Measurements from ENCODE around the gene HMGN2. TPM values are rescaled to one million over a fixed set of nuclear protein-coding genes. Genes with fewer than 3 reads are reported as not detected.
A peak's percentile ranks its signal among the peaks of the same experiment; 100 is the strongest.

Gene HMGN2
- polyA plus RNA-seq (2013, experiment 1 of 4), result 1,613 TPM
- 1,475 TPM for polyA plus RNA-seq (2013, experiment 2 of 4)
- polyA plus RNA-seq (2013, experiment 3 of 4), result 1,408 TPM
- 1,522 TPM for polyA plus RNA-seq (2013, experiment 4 of 4)

DNA sequence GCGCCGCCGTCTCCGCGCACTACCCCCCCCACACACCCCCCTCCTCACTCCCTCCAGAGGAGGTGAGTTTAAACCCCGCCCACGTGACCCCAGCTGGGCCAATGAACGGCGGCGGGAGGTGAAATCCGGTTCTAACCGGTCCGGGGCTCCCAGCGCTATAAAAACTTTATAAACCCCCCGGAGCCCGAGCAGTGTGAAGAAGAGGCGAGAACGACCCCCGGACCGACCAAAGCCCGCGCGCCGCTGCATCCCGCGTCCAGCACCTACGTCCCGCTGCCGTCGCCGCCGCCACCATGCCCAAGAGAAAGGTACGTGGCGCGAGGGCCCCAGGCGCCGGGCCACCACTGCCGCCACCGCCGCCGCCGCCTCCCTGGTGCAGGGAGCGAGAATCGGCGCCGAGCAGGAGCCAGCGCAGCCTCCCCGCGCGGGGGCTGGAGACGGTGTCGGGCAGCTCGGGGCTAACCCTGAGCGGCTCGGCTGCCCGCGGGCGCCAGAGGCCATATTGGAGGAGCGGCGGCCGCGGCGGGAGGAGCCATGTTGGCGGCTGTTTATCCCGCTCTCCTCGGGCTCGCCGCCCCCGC, at the start of gene HMGN2:
Gene HMGN2, plus strand, starts transcription at position 121 of the 581 bp plus-strand sequence. Its CDS starts 173 bp downstream, at position 294.
- H3K27me3 ChIP-seq (ENCODE audit: control insufficient read depth, insufficient read depth, low read length, poor library complexity, severe bottlenecking), result no peaks in the 10 kb centered on the region

DNA sequence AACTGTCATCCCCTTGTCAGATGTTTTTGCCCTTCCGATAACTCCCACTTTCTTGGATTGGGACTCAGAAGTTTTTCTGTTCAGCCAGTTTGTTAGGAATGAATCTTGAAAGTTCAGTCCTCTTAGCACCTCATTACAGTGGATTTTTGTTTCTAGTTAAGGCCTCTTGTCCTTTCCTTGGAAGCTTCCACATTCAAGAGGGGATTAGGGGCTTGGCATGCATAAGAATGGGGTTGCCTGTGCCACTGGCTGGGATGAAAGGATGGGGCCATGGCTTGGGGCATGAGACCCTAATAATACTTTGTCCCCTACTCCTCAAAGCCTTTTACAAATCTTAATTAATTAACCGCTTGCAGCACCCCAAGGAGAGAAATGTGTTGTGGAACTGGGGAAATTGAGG, 42.5 kb upstream of the HMGN2 start:
- Histone ChIP-seq H3K4me1 (ENCODE audit: control insufficient read depth, insufficient read depth, low read length) (peaks cover 10% of the 10 kb centered on the region), H3K27ac (ENCODE audit: insufficient read depth, low read depth, low read length, poor library complexity, severe bottlenecking) (peak overlapping the region; percentile 82), H3K9me3 (ENCODE audit: control insufficient read depth, low read length) (no peaks in the 10 kb centered on the region), H3K27me3 (ENCODE audit: control insufficient read depth, insufficient read depth, low read length, poor library complexity, severe bottlenecking) (no peaks in the 10 kb centered on the region), H3K4me3 (ENCODE audit: insufficient read depth, low read depth, low read length) (no peak overlapping the region), H3K36me3 (ENCODE audit: control insufficient read depth, insufficient read depth, low read length) (peaks cover 37% of the 10 kb centered on the region)
- WGBS, 2 experiments, result 22 to 64% methylated on average over 1 to 2 of the region's 2 CpGs

More for the DNA sequence above, at the start of gene HMGN2:
- Histone ChIP-seq H3K27ac (ENCODE audit: insufficient read depth, low read depth, low read length, poor library complexity, severe bottlenecking) (peak within 1 kb of the TSS; percentile 100), H3K9me3 (ENCODE audit: control insufficient read depth, low read length) (no peaks in the 10 kb centered on the region), H3K4me1 (ENCODE audit: control insufficient read depth, insufficient read depth, low read length) (peaks cover 45% of the 10 kb centered on the region), H3K36me3 (ENCODE audit: control insufficient read depth, insufficient read depth, low read length) (peaks cover 33% of the 10 kb centered on the region), H3K4me3 (ENCODE audit: insufficient read depth, low read depth, low read length) (peak within 1 kb of the TSS; percentile 94)
- 0% methylated on average over 67 to 69 of the region's 69 CpGs for WGBS, 2 experiments

DNA sequence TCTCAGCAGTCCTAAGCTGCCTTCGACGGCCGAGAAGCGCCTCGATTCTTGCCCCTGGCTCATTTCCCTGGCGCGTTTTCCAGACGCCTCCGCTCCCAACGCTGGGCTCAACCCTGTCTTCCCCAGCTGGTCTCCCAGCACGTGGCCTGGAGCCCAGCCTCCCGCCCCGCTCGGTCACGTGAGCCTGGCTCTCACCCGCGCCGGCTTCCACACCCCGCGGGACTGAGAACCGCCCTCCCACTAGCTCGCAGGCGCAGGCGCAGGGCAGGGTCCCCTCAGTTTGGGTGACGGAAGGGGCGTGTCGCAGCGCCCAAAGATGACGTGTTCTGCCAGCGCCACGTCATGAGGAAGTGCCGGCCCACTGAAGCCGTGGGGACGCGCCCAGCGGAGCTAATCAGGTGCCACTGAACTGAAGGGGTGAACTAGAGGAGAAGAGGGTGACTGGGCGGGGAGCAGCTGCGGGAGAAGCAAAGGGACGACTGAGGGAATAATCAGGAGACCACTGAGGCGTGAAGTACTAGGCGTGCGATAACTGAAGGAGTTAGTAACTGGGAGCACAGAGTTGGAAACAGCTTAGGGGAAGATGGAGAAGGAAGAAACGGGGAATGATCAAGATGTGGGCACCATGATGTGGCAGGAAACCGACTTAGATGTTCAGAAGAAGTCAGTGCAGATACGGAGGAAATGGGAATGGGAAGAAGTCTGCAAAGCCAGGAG, 40.1 kb upstream of the HMGN2 start, which contains the start of gene DHDDS:
Gene DHDDS, plus strand, starts transcription at position 343 of the 717 bp plus-strand sequence. CDS start 625 bp downstream, outside the sequence.
- Histone ChIP-seq H3K4me3 (ENCODE audit: insufficient read depth, low read depth, low read length) (peak within 1 kb of the TSS; percentile 72), H3K27ac (ENCODE audit: insufficient read depth, low read depth, low read length, poor library complexity, severe bottlenecking) (peak within 1 kb of the TSS; percentile 85), H3K9me3 (ENCODE audit: control insufficient read depth, low read length) (no peaks in the 10 kb centered on the region), H3K27me3 (ENCODE audit: control insufficient read depth, insufficient read depth, low read length, poor library complexity, severe bottlenecking) (no peaks in the 10 kb centered on the region), H3K36me3 (ENCODE audit: control insufficient read depth, insufficient read depth, low read length) (peaks cover 19% of the 10 kb centered on the region), H3K4me1 (ENCODE audit: control insufficient read depth, insufficient read depth, low read length) (peaks cover 10% of the 10 kb centered on the region)
- WGBS, 2 experiments, result 1% methylated on average over 45 of the region's 45 CpGs

DNA sequence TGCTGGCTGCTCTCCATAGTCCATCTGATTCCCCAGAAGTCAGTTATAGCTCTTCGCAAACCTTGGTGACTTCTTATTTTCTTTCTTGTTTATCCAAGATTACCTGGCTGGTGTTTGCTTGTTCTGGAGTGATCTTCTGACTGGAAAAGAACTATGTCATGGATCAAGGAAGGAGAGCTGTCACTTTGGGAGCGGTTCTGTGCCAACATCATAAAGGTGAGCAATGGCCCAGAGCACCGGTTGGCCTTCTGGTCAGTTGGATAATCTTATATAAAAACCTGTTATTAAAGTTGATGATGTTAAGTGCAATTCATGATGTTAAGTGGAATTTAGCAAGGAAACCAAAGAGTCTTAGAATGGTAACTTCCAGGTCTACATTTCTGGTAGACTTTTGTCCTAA, 39.4 kb upstream of the HMGN2 start:
- Histone ChIP-seq H3K36me3 (ENCODE audit: control insufficient read depth, insufficient read depth, low read length) (peaks cover 15% of the 10 kb centered on the region), H3K4me3 (ENCODE audit: insufficient read depth, low read depth, low read length) (peak overlapping the region; percentile 72), H3K27me3 (ENCODE audit: control insufficient read depth, insufficient read depth, low read length, poor library complexity, severe bottlenecking) (no peaks in the 10 kb centered on the region), H3K4me1 (ENCODE audit: control insufficient read depth, insufficient read depth, low read length) (peaks cover 10% of the 10 kb centered on the region), H3K9me3 (ENCODE audit: control insufficient read depth, low read length) (no peaks in the 10 kb centered on the region), H3K27ac (ENCODE audit: insufficient read depth, low read depth, low read length, poor library complexity, severe bottlenecking) (peak overlapping the region; percentile 85)
- 84 to 90% methylated on average over 3 of the region's 3 CpGs for WGBS, 2 experiments

DNA sequence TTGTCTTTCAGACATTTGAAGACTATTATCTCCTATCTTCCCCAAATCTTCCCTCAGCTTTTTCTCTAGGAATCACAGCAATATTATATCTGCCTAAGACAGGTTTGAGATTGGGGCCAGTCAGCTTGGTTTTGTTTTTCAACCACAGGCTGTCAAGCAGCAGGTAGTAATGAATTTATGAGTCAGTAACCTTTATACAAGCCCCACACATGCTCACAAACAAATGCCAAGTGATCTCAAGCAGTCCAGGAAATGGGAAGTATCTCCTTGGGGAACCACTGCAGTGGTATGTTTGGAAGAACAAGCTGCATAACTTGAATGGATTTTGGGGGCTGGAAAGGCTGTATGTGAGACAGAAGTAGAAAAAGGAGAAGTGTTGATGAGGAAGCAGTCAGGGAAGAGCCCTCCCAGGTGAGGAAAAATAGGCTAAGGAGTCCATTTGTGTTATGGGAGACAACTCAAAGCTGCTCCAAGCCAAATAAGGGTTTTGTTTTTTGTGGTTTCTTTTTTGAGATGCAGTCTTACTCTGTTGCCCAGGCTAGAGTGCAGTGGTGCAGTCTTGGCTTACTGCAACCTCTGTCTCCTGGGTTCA, 38.0 kb upstream of the HMGN2 start:
- H3K27me3 ChIP-seq (ENCODE audit: control insufficient read depth, insufficient read depth, low read length, poor library complexity, severe bottlenecking), result no peaks in the 10 kb centered on the region
- H3K27ac ChIP-seq (ENCODE audit: insufficient read depth, low read depth, low read length, poor library complexity, severe bottlenecking), result no peak overlapping the region
- peaks cover 25% of the 10 kb centered on the region for H3K36me3 ChIP-seq (ENCODE audit: control insufficient read depth, insufficient read depth, low read length)
- peaks cover 10% of the 10 kb centered on the region for H3K4me1 ChIP-seq (ENCODE audit: control insufficient read depth, insufficient read depth, low read length)
- no peaks in the 10 kb centered on the region for H3K9me3 ChIP-seq (ENCODE audit: control insufficient read depth, low read length)
- H3K4me3 ChIP-seq (ENCODE audit: insufficient read depth, low read depth, low read length), result no peak overlapping the region

DNA sequence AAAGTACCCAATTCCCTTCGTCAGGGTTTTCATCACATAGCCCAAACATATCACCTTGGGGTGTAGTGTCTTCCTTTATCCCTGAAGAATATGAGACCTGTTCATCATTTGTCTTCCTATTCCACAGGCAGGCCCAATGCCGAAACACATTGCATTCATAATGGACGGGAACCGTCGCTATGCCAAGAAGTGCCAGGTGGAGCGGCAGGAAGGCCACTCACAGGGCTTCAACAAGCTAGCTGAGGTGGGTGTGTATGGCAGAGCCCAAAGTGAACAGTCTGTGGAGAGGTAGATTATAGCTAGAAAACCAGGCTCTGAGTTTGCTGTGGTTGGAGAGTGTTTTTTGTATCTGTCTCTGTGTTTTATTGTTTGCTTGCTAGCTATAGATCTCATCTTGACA, 34.2 kb upstream of the HMGN2 start:
- no peak overlapping the region for H3K4me3 ChIP-seq (ENCODE audit: insufficient read depth, low read depth, low read length)
- no peaks in the 10 kb centered on the region for H3K27me3 ChIP-seq (ENCODE audit: control insufficient read depth, insufficient read depth, low read length, poor library complexity, severe bottlenecking)
- H3K4me1 ChIP-seq (ENCODE audit: control insufficient read depth, insufficient read depth, low read length), result no peaks in the 10 kb centered on the region
- H3K9me3 ChIP-seq (ENCODE audit: control insufficient read depth, low read length), result no peaks in the 10 kb centered on the region
- H3K27ac ChIP-seq (ENCODE audit: insufficient read depth, low read depth, low read length, poor library complexity, severe bottlenecking), result no peak overlapping the region
- peaks cover 44% of the 10 kb centered on the region for H3K36me3 ChIP-seq (ENCODE audit: control insufficient read depth, insufficient read depth, low read length)
- 96 to 98% methylated on average over 6 of the region's 6 CpGs for WGBS, 2 experiments

DNA sequence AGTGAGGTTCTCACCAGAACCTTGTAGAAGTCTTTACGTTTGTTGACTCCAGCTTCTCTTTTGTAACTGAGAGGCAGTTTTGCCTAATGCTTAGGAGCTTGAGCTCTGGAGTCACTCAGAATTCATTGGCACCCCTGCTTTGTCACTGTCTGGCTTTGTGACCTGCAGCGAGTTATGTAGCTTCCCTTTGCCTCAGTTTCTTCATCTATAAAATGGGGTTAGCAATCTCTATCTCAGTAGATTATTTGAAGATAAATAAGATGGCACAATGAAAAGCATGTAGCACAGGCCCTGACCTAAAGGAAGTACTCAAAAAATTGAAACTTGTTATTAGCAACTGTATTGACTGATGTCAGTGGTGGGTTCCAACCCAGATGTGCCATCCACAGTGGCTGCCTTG, 32.0 kb upstream of the HMGN2 start:
- no peaks in the 10 kb centered on the region for H3K4me1 ChIP-seq (ENCODE audit: control insufficient read depth, insufficient read depth, low read length)
- peaks cover 54% of the 10 kb centered on the region for H3K36me3 ChIP-seq (ENCODE audit: control insufficient read depth, insufficient read depth, low read length)
- H3K9me3 ChIP-seq (ENCODE audit: control insufficient read depth, low read length), result no peaks in the 10 kb centered on the region
- no peak overlapping the region for H3K4me3 ChIP-seq (ENCODE audit: insufficient read depth, low read depth, low read length)
- H3K27me3 ChIP-seq (ENCODE audit: control insufficient read depth, insufficient read depth, low read length, poor library complexity, severe bottlenecking), result no peaks in the 10 kb centered on the region
- 97 to 100% methylated on average over 2 of the region's 2 CpGs for WGBS, 2 experiments
- H3K27ac ChIP-seq (ENCODE audit: insufficient read depth, low read depth, low read length, poor library complexity, severe bottlenecking), result no peak overlapping the region

DNA sequence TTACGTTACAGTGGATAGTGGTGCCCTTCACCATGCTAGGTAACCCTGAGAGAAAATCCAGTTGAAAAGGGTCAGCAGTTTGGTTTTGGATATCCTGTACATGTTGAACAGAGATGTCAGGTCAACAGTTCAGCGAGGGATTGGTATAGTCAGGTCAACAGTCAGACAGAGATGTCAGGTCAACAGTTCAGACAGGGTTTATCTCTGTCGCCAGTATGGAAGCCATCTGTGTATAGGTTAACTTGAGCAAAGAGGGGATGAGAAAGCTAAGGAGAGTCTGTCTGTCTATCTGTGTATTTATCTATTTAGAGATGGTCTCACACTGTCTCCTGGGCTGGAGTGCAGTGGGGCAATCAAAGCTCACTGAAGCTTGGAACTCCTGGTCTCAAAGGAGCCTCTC, 22.4 kb upstream of the HMGN2 start:
- peaks cover 12% of the 10 kb centered on the region for H3K36me3 ChIP-seq (ENCODE audit: control insufficient read depth, insufficient read depth, low read length)
- H3K4me1 ChIP-seq (ENCODE audit: control insufficient read depth, insufficient read depth, low read length), result no peaks in the 10 kb centered on the region
- 95 to 98% methylated on average over 3 of the region's 3 CpGs for WGBS, 2 experiments
- H3K9me3 ChIP-seq (ENCODE audit: control insufficient read depth, low read length), result no peaks in the 10 kb centered on the region
- H3K27me3 ChIP-seq (ENCODE audit: control insufficient read depth, insufficient read depth, low read length, poor library complexity, severe bottlenecking), result no peaks in the 10 kb centered on the region
- H3K4me3 ChIP-seq (ENCODE audit: insufficient read depth, low read depth, low read length), result no peak overlapping the region
- no peak overlapping the region for H3K27ac ChIP-seq (ENCODE audit: insufficient read depth, low read depth, low read length, poor library complexity, severe bottlenecking)

DNA sequence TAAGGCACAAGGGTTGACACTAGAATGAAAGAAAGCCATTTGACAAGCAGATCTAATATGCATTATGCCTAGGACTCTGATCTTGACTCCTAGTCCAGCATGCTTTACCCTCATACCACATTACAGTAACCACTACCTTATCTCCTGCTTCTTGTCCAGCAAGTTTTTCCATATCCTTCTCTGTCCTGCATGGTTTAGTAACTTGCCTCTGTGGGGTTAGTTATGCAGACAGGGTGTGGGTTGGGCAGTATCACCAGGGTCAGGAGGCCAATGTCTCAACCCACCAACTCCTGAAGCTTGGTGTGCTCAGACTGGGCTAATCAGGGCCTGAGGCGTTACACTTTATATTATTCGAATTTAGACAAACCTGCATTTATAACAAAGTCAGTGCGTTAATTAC, 21.3 kb upstream of the HMGN2 start:
- no peak overlapping the region for H3K4me3 ChIP-seq (ENCODE audit: insufficient read depth, low read depth, low read length)
- no peaks in the 10 kb centered on the region for H3K9me3 ChIP-seq (ENCODE audit: control insufficient read depth, low read length)
- H3K36me3 ChIP-seq (ENCODE audit: control insufficient read depth, insufficient read depth, low read length), result peaks cover 12% of the 10 kb centered on the region
- 95 to 96% methylated on average over 3 of the region's 3 CpGs for WGBS, 2 experiments
- no peaks in the 10 kb centered on the region for H3K27me3 ChIP-seq (ENCODE audit: control insufficient read depth, insufficient read depth, low read length, poor library complexity, severe bottlenecking)
- no peaks in the 10 kb centered on the region for H3K4me1 ChIP-seq (ENCODE audit: control insufficient read depth, insufficient read depth, low read length)
- no peak overlapping the region for H3K27ac ChIP-seq (ENCODE audit: insufficient read depth, low read depth, low read length, poor library complexity, severe bottlenecking)

DNA sequence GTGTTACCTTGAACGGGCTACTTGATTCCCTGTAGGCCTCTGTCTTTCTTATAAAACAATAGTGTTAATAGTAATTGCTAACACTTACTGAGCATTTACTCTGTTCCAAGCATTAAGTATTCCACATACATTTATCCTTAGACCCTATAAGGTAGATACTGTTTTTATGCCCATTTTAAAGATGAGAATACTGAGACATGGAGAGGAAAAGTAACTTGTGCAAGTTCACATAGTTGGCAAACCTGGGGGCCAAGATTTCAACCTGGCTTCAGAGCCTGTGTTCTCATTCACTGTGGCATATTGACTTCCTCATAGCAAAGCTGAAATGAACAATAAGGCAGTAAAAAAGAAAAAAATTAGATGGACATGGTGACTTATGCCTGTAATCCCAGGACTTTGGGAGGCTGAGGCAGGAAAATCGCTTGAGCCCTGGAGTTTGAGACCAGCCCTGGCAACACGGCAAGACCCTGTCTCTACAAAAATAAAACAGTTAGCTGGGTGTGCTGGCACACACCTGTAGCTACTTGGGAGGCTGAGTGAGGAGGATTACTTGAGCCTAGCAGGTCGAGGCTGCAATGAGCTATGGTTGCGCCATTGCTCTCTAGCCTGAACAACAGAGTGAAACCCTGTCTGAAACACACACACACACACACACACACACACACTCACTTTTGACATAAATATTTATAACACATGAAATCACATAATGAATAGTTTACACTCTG, 19.6 kb upstream of the HMGN2 start:
- H3K9me3 ChIP-seq (ENCODE audit: control insufficient read depth, low read length), result no peaks in the 10 kb centered on the region
- H3K4me1 ChIP-seq (ENCODE audit: control insufficient read depth, insufficient read depth, low read length), result no peaks in the 10 kb centered on the region
- no peaks in the 10 kb centered on the region for H3K27me3 ChIP-seq (ENCODE audit: control insufficient read depth, insufficient read depth, low read length, poor library complexity, severe bottlenecking)
- peaks cover 12% of the 10 kb centered on the region for H3K36me3 ChIP-seq (ENCODE audit: control insufficient read depth, insufficient read depth, low read length)
- no peak overlapping the region for H3K27ac ChIP-seq (ENCODE audit: insufficient read depth, low read depth, low read length, poor library complexity, severe bottlenecking)
- 88 to 91% methylated on average over 5 of the region's 5 CpGs for WGBS, 2 experiments
- H3K4me3 ChIP-seq (ENCODE audit: insufficient read depth, low read depth, low read length), result no peak overlapping the region

Data from ectodermal cell (in vitro differentiated cells).